GM18909 (cell line): ENCODE results near the gene ZBTB26.
"Not testable (repeated sequence)": the region's sequence is repeated elsewhere in the genome, so short reads cannot be mapped to it uniquely, and the experiment has no call there.

Experiments
- ATAC-seq: cut with Tn5 transposase; IDR thresholded peaks from one replicate; pipeline ENCODE4 v1.9.1; 2021; ENCODE audit warnings: mild to moderate bottlenecking; ENCODE audit not compliant: unreplicated experiment, poor library complexity

ZBTB26 gene

GRCh38 chr9:122930541-122931225, 629 bp downstream of the ZBTB26 start:
- no peak for ATAC-seq

DNA sequence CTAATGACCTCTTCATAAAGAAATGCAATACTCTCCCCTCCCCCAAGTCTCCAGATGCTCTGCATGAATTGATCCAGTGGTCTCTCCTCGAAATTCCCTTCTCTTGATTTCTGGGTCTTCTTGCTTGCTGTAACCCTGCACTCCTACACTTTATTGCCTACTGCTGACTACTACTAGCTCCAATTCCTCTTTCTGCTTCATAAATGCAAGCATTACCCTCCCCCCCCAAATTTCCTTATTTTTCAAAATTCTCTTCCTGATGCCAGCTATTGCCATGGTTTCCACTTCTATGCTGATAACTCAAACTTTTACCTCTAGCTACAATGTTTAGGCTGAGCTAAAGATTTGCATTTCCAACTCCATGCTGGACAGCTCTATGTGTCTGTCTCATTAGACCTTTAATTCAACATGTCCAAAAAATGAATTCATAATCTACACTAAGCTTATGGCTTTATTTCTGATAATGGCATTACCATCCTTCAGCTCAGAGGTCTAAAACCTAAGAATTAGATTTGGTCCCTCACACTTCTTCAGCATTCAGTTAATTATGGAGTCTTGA, 1.4 kb downstream of the ZBTB26 start:
- ATAC-seq = no peak

GRCh38 chr9:122923947-122924346, 7.4 kb downstream of the ZBTB26 start:
- no peak for ATAC-seq

DNA sequence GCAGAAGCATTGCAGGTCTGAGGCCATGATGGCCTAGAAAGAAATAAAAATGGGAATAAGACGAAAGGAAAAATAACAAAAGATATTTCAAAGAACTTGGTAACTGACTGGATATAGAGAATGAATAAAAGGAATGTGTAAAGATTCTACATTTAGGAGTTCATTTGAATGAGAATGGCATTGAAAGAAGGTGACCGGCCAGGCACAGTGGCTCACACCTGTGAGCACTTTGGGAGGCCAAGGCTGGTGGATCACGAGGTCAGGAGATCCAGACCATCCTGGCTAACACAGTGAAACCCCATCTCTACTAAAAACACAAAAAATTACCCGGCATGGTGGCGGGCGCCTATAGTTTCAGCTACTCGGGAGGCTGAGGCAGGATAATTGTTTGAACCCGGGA, 8.6 kb downstream of the ZBTB26 start:
- no peak for ATAC-seq

DNA sequence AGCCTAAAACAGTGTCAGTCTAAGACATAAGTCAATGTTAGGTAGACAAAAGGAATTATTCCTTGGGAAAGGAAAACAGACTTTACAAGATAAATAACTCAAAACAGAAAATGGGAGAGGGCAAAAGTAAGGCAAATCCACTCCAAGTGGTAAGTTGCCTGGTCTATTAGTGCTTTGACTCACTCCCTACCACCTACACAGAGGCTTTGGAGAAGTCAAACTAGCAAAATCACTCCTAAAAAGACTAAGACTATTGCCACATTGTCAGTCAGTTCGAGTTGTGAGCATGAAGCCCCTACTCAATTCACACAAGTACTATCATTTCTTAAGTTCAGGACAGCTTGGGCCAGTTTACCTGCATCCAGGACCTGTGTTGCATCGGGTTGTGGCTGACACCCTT, 13.0 kb downstream of the ZBTB26 start:
- no peak for ATAC-seq

- ATAC-seq = peak; percentile 97
These were observed 18.2 kb downstream of the ZBTB26 start, which contains the start of gene ZBTB6 for GRCh38 chr9:122912964-122913673. TSS of gene ZBTB6 (minus strand) at chr9:122913323. CDS start at chr9:122912072, 1,251 bp downstream.

- no peak for ATAC-seq
These were observed 18.7 kb downstream of the ZBTB26 start for GRCh38 chr9:122912671-122912963.

- ATAC-seq = not testable (repeated sequence)
These were observed 25.2 kb downstream of the ZBTB26 start for GRCh38 chr9:122906122-122906521.

DNA sequence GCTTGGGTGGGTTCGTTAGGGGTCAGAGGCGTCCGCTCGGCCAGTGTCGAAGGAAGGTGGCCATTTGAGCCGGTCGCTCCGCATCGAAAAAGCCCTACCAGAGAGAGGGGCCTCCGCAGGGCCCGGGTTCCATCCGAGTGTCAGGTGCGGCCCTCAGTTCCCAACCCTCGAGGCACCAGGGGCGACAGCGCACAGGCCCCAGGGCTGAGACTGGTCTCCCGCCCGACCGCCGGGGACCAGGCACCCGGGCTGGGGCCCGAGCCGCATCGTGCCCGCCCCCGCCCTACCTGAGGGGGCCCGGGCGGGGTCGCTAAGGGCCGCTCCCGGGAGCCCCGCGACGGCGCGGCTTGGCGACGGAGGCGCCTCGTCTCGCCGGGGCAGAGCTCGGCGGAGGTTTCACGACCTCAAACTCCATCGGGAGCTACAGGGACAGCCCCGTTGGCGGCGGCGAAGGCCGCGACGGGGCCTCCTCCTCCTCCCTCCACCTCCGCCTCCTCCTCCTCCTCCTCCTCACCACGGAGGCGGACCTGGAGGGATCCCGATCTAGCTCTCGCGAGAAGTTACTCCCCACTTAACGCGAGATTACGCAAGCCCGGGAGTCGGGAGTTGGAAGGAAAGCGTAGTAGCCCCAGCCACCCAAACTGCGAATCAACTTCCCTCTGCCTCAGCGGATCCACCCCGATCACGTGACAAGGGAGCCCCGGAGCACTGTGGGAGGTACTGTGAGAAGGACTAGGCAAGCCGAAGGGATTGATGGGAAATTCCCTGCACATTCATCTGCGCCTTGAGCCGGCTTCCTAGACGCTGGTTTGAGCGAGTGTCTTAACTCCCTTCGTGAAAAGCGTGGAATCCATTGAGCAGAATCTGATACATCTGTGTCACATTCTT, 26.2 kb downstream of the ZBTB26 start, which contains the start of gene RC3H2:
Gene RC3H2, minus strand, starts transcription at position 537 of the 888 bp plus-strand sequence. CDS start 7,850 bp downstream, outside the sequence.
- peak; percentile 88 for ATAC-seq

DNA sequence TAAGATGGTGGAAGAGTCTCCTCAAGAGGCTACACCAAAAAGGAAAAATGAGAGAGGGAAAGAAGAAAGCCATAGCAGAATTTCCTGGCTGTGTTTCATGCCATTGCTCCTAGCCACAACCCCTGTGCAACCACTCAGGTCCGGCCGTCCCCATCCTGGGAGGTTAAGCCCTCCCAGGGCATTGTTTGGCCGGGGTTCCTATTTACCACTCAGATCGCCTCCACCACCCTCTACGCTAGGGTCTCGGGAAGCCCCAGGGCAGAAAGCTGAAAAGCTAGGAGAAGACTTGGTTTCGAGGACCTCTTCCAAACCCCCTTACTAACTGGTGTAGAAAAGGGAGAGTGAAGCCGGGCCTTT, 26.9 kb downstream of the ZBTB26 start:
- ATAC-seq = peak; percentile 30

DNA sequence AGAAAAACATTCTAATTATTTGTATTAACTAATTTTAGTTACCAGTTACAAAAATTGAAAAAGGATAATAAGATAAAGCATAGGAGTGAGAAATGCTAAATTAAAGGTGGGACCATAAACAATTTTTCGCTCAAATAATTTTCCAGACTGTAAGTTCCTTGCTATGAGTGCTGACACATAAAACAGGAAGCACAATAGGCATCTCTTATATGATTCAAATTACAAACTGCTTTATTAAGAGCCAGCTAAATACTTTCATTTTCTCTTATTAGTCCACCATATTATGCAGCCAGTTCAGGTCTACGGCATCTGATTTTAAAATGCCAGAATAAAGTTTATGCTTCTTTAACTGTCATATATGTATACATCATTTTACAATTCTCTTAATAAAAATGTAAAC, 30.5 kb downstream of the ZBTB26 start:
- ATAC-seq = no peak

- no peak for ATAC-seq
These were observed 33.3 kb downstream of the ZBTB26 start for GRCh38 chr9:122897969-122898368.

GRCh38 chr9:122888480-122888879, 42.8 kb downstream of the ZBTB26 start:
- ATAC-seq = no peak

- ATAC-seq = no peak
These were observed 48.2 kb downstream of the ZBTB26 start for GRCh38 chr9:122883125-122883524.

- no peak for ATAC-seq
These were observed 51.9 kb downstream of the ZBTB26 start for GRCh38 chr9:122879443-122879842.

- ATAC-seq = no peak
These were observed 55.8 kb downstream of the ZBTB26 start for GRCh38 chr9:122875523-122875922.

- not testable (repeated sequence) for ATAC-seq
These were observed 64.0 kb downstream of the ZBTB26 start for GRCh38 chr9:122867276-122867675.

GRCh38 chr9:122866079-122866478, 65.2 kb downstream of the ZBTB26 start:
- no peak for ATAC-seq
